Glomerular visceral epithelial cell (primary cell): ENCODE data around the gene DYNLRB1.

Experiments
- DNase-seq: peaks from one replicate; pipeline ENCODE4 v3.0.0-alpha.2; 2016; ENCODE audit errors: extremely low spot score

DYNLRB1 gene

DNA sequence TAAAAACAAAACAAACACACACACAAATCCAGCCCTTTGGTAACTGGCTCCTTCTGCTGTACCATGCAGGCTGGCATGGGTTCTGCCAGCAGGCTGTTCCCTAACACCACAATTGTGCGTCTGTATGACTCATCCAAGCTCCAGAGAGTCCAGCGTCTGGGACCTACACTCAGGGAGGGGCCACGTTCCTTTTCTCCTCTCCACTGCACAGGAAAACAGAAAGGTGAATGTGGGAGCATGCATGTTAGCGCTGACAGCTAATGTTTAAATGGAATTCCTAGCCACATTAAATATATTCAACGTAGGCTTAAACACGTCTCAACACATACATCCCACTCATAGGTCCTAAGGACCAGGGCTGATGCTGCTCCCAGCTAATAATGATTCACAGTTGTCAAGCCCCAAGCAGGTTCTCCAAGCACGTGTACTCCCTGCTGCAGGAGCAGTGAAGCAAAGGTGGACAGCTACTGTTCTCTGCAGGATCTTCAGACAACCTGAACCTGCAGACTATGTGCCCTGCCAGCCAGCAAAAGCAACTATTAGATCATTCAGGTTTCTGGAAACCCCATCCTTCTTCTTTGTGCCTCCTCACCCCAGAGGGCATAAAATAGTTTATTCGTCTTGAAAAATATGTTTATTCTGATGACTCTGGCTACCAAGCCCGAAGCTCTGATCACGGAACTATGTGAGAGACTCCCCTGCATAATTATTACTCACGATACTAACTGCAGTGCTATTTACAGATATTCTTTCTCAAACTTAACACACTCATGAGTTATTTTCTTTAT lies 63.2 kb downstream of the DYNLRB1 start:
- DNase-seq: peak; percentile 85

DNA sequence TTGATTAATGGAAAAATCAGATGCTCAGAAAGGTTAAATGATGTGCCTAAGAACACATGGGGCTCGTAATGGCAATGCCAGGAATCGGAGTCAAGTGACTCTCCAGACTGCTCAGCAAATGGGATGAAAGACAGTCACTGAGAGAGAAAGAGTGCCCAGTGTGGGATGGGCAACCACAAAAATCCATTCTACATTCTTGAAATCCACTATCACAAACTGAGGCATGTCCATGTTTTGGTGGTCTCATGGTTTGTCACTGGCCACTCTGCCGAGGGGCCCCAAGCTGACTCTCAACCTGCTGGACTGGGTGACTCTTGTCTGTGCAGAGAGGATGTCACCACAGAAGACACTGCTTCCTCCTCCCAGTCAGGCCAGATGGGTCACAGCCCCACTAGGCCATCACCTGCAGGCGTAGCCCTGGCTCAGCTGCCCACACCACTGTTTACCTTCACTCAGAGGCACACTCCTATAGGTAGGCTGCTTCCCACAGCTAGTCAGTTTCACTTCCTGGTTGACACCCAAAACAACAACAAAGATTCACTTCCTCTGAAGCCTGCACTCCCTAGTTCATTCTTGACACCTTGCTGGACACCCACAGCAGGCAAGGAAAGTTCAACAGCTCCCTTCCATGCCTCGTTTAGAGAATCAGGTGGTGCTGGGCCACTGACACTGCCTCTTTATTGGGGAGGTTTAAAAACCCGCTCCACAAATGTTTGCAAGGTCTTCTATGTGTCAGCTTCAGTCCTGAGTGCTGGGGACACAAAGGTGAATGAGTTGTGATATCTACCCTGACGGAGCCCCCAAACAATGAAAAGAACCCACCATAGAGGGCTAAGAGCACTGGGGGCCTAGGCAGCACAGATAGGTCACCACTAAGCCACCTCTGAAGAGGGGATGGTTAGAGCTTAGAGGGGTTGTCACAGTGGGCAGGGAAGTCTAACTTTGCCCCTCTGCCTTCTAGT lies 64.0 kb downstream of the DYNLRB1 start:
- DNase-seq: peak; percentile 22

DNA sequence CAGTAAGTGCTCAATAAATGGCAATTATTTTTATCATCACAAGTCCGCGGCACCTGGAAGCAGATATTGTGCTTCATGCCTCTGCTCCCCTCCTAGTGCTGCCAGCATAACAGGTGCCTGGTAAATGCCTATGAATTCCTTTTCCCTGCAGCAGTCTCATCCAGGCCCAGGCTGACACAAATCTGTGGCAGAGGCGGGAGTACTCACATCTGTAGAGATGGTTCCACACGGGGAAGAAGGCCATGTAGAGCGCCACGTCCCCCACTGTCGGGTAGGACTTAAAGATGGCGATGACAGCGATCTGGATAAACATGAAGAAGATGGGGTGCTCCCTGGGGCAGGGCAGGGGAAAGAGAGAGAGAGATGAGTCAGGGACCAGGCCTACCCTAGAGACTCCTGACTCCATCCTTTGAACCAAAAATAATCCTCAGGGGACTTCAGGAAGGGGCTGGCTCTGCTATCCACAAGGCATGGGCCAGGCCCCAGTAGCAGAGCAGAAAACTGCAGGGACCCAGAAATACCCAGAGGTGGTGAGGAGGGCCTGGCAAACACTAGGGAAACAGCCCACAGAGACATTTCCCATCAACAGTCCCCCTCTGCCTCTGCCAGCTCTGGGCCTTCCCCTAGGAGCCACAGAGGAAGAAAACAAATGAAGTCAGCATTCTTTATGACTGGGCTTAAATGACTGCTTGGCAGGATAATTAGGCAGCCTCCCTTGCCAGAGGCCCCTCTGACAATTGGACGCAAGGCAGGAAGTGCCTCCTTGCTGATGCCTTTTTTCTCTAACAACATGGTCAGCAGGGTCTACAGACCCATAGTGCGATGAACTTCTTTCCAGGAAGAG lies 65.3 kb downstream of the DYNLRB1 start:
- peak; percentile 40 for DNase-seq

DNA sequence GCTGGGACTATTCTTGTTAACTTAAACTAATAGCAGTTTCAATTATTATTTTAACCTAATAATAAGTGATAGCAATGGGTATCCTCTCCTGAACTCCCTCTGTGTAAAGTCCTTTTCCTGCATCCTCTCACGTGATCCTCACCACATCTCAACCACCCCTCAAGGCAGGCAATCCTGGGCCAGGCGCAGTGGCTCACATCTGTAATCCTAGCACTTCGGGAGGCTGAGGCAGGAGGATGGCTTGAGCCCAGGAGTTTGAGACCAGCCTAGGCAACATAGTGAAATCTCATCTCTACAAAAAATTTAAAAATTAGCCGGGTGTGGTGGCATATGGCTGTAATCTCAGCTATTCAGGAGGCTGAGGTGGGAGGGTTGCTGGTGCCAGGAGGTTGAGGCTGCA lies 66.0 kb downstream of the DYNLRB1 start:
- no peak for DNase-seq

DNA sequence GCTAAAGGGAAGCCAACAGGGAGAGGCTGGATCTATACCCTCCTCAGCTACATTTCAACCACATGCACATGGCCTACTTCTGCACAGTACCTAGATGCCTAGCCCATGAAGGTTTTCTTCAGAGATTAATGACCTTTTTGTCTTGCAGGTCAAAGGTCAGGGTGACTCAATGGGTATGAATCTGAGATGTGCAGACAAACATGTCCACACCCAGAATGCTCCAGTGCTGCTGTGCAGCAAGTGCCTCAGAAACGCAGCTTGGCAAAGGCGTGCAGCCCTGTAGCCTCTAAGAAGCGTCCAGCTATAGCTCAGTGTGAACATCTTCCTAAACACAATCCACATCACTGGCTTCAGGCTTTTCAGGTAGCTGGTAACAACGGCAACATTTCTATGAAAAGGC lies 66.7 kb downstream of the DYNLRB1 start:
- DNase-seq: no peak

DNA sequence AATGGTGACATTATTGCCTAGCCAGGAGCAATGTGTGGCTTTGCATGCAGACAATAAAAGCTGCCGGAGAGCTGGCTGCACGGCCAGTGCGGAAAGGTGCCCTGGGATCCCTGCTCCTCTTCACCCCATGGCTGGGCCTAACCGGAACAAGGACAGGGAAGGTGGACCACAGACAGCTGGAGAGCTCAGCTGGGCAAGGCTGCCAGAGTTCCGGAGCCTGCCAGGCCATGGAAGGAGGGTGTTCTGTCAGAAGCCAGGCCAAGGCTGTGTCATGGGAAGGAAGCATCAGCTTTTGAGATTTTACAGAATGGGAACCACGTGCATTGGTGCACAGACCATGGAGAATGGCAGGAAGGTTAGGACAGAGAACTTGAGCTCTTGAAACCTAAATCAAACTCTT lies 67.3 kb downstream of the DYNLRB1 start:
- DNase-seq: no peak

DNA sequence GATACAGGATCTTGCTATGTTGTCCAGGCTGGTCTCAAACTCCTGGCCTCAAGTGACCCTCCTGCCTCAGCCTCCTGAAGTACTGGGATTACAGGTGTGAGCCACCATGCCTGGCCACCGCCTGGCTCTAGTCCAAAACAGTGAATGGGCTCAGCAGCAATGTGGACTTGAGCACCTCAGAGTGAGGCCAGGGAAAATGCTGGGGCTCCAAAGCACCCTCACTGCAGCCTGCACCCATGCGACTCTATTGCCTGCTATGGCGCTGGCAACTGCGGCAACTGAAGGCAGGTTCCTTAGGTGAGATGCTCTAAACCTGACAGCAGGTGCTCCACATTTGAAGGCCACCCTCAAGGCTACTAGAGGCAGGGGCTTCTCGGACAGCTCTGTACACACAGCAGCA lies 68.8 kb downstream of the DYNLRB1 start:
- DNase-seq: no peak

DNA sequence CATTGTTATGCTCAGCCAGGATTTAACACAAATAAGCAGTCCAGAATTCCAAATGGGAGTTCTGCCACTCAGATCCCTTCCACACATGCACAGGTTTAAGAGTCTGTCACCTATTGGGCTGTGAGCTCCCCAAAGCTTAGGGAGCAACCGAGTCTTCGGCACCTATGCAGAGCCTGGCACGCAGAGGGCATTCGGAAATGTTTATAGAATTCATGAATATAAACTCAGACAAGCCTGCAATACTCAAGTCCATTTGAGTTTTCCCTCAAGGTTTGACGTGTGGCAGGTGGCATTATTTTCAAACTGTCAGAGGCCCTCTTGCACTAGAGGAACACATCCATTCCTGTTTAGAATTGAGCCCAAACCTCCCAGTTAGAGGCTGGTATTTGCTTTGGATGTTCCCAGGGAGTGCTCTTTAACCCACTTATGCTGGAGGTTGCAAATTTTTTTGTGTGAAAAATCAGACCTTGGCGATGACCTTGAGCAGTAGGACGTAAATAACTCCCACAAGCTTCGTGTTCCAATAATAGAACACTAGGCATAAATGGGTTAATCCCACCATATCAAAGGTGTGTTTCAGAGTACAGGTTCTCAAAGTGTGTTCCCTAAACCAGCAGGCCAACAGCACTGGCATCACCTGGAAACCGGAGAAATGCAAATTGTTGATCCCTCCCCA lies 70.4 kb downstream of the DYNLRB1 start:
- no peak for DNase-seq
